ENCODE data around the gene ECI1. TPM values are rescaled to one million over a fixed set of nuclear protein-coding genes. Genes with fewer than 3 reads are reported as not detected.
A peak's percentile ranks its signal among the peaks of the same experiment; 100 is the strongest.

Gene ECI1
- total and polyA plus RNA-seq, 2 of the 13 experiments (the other 11 are each of a cell fraction or from before 2014, with no cell fraction given) = 82.0 to 102 TPM

GRCh38 chr16:2267913-2268666 is 16.7 kb upstream of the ECI1 start, which contains the start of gene RNPS1 (continued):
- peak; percentile 77 for TF ChIP-seq ZNF710 (CRISPR knock-in tag; IDR thresholded peaks at IDR 0.05; ENCODE audit: borderline replicate concordance)
- TF ChIP-seq SAFB2 (CRISPR knock-in tag; IDR thresholded peaks at IDR 0.05; ENCODE audit: borderline replicate concordance, low read depth) = peak; percentile 29
- peak; percentile 98 for TF ChIP-seq GATAD1 (CRISPR knock-in tag; IDR thresholded peaks at IDR 0.05)
- TF ChIP-seq ZNF609 (CRISPR knock-in tag; IDR thresholded peaks at IDR 0.05; ENCODE audit: borderline replicate concordance) = peak; percentile 60; the same call in 1 of the 2 replicates
- TF ChIP-seq IKZF1 (IDR thresholded peaks at IDR 0.05) = no peak
- peak; percentile 54; the same call in 1 of the 2 replicates for TF ChIP-seq ATF3 (CRISPR knock-in tag; IDR thresholded peaks at IDR 0.05)
- TF ChIP-seq ARID3A (IDR thresholded peaks at IDR 0.05; ENCODE audit: low read depth, low read length) = no peak
- TF ChIP-seq ZNF839 (CRISPR knock-in tag; IDR thresholded peaks at IDR 0.05; ENCODE audit: borderline replicate concordance) = peak; percentile 82; the same call in 1 of the 2 replicates
- peak; percentile 46 for TF ChIP-seq JUN (CRISPR knock-in tag; IDR thresholded peaks at IDR 0.05)
- no peak for TF ChIP-seq ZSCAN5A (CRISPR knock-in tag; IDR thresholded peaks at IDR 0.05; ENCODE audit: borderline replicate concordance)
- peak; percentile 94 for TF ChIP-seq MED8 (CRISPR knock-in tag; IDR thresholded peaks at IDR 0.05; ENCODE audit: insufficient replicate concordance)
- no peak for TF ChIP-seq ZNF569 (CRISPR knock-in tag; IDR thresholded peaks at IDR 0.05; ENCODE audit: borderline replicate concordance)
- TF ChIP-seq TEAD2 (CRISPR knock-in tag; IDR thresholded peaks at IDR 0.05) = no peak
- TF ChIP-seq THYN1 (CRISPR knock-in tag; IDR thresholded peaks at IDR 0.05; ENCODE audit: borderline replicate concordance, low read depth) = no peak
- TF ChIP-seq EED (CRISPR knock-in tag; IDR thresholded peaks at IDR 0.05) = 0 out of 2 replicates have a peak, but pooled peaks have one; percentile 67
- TF ChIP-seq ZNF251 (CRISPR knock-in tag; IDR thresholded peaks at IDR 0.05) = no peak

Data from HepG2 (cell line).